ENCODE results near the gene UBE2QL1.

The UBE2QL1 gene, protein sequence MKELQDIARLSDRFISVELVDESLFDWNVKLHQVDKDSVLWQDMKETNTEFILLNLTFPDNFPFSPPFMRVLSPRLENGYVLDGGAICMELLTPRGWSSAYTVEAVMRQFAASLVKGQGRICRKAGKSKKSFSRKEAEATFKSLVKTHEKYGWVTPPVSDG

DNA sequence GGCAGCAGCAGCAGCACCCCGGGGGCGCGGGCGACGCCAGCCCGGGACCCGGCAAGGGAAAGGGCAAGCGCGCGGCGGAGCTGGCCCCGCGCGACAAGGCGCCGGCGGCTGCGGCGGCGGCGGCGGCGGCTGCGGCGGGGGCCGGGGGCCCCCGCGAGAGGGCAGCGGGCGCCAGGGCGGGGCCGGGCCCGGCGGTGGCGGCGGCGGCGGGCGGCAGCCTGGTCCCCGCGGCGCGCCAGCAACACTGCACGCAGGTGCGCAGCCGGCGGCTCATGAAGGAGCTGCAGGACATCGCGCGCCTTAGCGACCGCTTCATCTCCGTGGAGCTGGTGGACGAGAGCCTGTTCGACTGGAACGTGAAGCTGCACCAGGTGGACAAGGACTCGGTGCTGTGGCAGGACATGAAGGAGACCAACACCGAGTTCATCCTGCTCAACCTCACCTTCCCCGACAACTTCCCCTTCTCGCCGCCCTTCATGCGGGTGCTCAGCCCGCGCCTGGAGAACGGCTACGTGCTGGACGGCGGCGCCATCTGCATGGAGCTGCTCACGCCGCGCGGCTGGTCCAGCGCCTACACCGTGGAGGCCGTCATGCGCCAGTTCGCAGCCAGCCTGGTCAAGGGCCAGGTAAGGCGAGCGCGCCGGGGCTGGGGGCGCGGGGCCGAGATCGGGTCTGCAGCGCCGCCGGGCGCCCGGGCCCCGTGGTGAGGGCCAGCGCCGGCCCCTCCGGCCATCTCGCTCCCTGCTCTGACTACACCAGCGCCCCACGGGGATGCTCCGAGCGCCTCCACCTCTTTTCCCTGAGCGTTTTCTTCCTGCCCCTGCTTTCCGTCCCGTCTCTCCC, at the start of gene UBE2QL1:
Gene UBE2QL1, plus strand, starts transcription at position 238 of the 843 bp plus-strand sequence. Its CDS starts 35 bp downstream, at position 273.
- TF ChIP-seq POLR2A (IDR thresholded peaks at IDR 0.05; ENCODE audit: low read depth, low read length), result no peak
- DNase-seq (ENCODE audit: insufficient read length, low spot score) (no peak), FAIRE-seq (no peak)

- FAIRE-seq, result peak; percentile 52
- DNase-seq (ENCODE audit: insufficient read length, low spot score), result peak; percentile 37
- TF ChIP-seq POLR2A (IDR thresholded peaks at IDR 0.05; ENCODE audit: low read depth, low read length), result no peak
Observed at GRCh38 chr5:6399980-6400910, 48.4 kb upstream of the UBE2QL1 start.

GRCh38 chr5:6401410-6401809, 47.2 kb upstream of the UBE2QL1 start:
- no peak for DNase-seq (ENCODE audit: insufficient read length, low spot score)
- TF ChIP-seq POLR2A (IDR thresholded peaks at IDR 0.05; ENCODE audit: low read depth, low read length), result no peak
- no peak for FAIRE-seq

DNA sequence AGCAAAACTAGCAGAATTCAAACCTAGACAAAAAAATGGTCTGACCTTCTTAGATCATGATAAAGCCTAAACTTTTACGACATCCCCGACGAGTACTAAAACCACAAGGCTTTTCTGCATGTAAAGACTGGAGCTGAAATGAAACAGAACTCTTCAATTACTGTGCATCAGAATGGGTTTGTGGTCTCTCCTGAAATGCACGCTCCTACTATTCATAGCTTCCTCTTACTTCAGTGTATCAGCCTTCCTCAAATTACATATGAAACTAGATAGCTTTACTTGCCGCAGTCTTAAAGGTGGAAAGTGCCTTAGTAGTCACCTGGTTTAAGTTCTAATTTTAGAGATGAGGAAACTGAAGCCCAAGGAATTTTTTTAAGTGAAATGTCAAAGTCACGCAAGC, 45.7 kb upstream of the UBE2QL1 start:
- DNase-seq (ENCODE audit: insufficient read length, low spot score), result no peak
- FAIRE-seq, result no peak

DNA sequence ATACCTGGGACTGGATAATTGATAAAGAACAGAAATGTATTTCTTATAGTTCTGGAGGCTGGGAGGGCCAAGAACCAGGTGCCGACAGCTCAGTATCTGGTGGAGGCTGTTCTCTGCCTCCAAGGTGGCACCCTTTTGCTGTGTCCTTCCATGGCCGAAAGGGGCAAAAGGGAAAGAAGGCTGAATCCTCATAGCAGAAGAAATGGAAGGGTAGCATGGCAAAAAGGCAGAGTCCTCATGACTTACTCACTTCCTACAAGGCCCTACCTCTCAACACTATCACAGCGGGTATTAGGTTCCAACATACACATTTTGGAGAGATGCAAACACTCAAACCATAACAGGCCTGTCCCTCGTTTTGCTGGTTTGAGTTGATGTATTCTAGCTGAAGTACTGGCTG, 45.2 kb upstream of the UBE2QL1 start:
- TF ChIP-seq POLR2A (IDR thresholded peaks at IDR 0.05; ENCODE audit: low read depth, low read length), result no peak
- DNase-seq (ENCODE audit: insufficient read length, low spot score), result no peak
- FAIRE-seq, result no peak

More for the DNA sequence above, 45.7 kb upstream of the UBE2QL1 start:
- no peak for TF ChIP-seq POLR2A (IDR thresholded peaks at IDR 0.05; ENCODE audit: low read depth, low read length)

DNA sequence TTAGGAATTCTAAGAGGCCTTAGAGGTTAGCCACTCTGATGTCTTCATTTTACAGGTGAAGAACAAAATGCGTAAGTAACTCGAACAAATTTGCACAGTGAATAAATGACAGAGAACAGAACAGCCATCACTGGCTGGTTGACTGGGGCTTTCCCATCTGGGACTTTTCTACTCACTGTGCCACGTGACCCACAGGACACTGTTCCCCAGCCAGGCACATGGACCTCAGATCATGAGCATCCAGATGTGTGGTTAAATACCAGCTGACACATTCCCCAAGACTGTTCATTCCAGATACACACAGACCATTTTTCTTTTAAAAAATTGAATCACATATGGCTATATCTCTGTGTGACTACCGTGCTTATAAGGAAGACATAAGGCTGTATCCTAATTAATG, 44.5 kb upstream of the UBE2QL1 start:
- no peak for TF ChIP-seq POLR2A (IDR thresholded peaks at IDR 0.05; ENCODE audit: low read depth, low read length)
- no peak for DNase-seq (ENCODE audit: insufficient read length, low spot score)
- FAIRE-seq, result no peak

GRCh38 chr5:6405591-6405990, 43.1 kb upstream of the UBE2QL1 start:
- FAIRE-seq (no peak), DNase-seq (ENCODE audit: insufficient read length, low spot score) (no peak)
- no peak for TF ChIP-seq POLR2A (IDR thresholded peaks at IDR 0.05; ENCODE audit: low read depth, low read length)

DNA sequence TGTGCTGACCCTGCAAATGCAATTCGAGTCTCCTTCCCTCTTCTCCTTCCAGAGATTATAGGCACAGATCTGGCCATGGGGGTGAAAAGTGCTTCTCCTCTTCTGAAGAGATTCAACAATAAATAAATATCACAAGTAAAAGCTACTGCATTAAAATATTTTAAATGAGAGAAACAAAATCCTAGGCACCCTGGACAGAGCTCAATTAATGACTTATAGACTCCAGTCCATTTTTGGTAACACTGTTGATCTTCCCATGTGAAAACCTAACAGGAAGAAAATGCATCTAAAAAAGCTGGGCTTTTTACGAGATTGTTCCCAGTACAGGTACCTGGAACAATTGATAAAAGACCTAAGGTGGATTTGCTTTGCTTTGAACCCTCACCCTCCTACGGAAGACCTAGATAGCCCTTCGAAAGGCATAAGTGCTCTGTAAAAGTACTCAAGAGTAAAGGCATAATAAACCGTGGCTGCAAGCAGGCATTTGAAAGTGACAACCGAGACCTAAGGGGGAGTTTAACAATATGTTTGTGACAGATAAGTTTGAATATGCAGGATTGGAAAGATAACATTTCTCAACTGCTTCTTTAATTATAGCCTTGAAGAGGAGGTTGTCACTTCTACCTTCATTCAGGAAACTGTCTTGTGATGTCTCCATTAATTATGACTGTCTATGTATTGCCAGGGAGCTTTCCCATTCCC, 41.0 kb upstream of the UBE2QL1 start:
- no peak for TF ChIP-seq POLR2A (IDR thresholded peaks at IDR 0.05; ENCODE audit: low read depth, low read length)
- FAIRE-seq, result no peak

DNA sequence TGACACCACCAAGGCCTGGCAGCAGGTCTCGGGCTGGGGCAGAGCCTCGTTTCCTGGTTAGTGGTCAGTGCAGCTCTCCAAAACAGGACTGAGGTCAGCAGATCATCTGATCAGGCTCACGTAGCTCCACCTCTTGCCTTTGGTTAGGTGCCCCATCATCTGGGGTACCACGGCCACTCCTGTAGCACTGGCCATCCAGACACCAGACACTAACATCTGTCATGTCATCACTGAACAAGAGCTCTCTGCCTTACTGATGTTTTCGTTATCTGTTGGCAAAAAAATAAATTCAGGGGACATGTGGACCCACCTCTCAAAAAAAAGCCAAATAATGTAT, 40.4 kb upstream of the UBE2QL1 start:
- DNase-seq (ENCODE audit: insufficient read length, low spot score), result no peak
- no peak for FAIRE-seq
- no peak for TF ChIP-seq POLR2A (IDR thresholded peaks at IDR 0.05; ENCODE audit: low read depth, low read length)

More for the DNA sequence above, 41.0 kb upstream of the UBE2QL1 start:
- no peak for DNase-seq (ENCODE audit: insufficient read length, low spot score)

GRCh38 chr5:6408627-6409446, 39.8 kb upstream of the UBE2QL1 start:
- FAIRE-seq (no peak), DNase-seq (ENCODE audit: insufficient read length, low spot score) (no peak)
- no peak for TF ChIP-seq POLR2A (IDR thresholded peaks at IDR 0.05; ENCODE audit: low read depth, low read length)

DNA sequence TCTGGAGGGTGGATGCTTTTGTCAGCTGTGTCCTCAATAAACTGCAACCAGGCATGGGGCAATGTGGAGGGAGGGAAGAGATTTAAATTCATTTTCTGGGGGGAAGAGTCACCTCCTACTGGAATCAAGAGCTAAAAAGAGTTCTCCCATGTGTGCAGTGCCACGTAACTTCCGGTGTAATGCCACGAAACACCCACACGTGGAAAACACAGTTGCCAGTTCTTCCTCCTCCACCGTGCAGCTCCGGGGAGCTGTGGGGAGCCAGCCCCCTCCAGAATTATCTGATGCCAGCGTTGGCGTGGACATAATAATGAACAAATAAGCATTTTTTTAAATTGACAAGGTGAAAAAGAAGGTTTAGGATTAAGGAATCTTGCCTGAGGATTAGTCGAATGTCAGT, 38.2 kb upstream of the UBE2QL1 start:
- DNase-seq (ENCODE audit: insufficient read length, low spot score), result no peak
- FAIRE-seq, result no peak
- TF ChIP-seq POLR2A (IDR thresholded peaks at IDR 0.05; ENCODE audit: low read depth, low read length), result no peak

- DNase-seq (ENCODE audit: insufficient read length, low spot score) (no peak), FAIRE-seq (no peak)
- TF ChIP-seq POLR2A (IDR thresholded peaks at IDR 0.05; ENCODE audit: low read depth, low read length), result no peak
Observed at GRCh38 chr5:6411141-6411540, 37.5 kb upstream of the UBE2QL1 start.

DNA sequence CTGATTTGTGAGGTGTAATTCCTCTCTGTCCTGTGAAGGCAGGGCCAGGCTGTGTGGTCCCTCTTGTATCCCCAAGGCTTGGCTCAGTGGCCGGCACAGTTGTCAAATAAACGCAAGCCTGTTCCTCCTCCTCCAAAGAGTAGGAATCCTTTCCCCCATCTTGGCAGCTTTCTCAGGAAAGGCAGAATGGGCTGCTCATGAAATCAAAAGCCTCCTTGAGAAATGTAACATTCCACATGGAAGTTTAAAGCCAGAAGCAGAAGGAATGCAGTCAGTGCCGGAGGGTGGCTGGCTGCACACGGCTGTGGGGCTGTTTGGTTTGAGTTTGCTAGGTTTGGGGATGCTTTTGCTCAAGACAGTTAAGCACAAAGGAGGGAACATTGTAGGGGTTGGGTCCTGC, 35.8 kb upstream of the UBE2QL1 start:
- FAIRE-seq, result no peak
- no peak for TF ChIP-seq POLR2A (IDR thresholded peaks at IDR 0.05; ENCODE audit: low read depth, low read length)
- DNase-seq (ENCODE audit: insufficient read length, low spot score), result no peak

All from H54 (cell line).